Neuronal stem cell (in vitro differentiated cells): ENCODE measurements around the gene CD48.
"Not testable (repeated sequence)": the region's sequence is repeated elsewhere in the genome, so short reads cannot be mapped to it uniquely, and the experiment has no call there.

ENCODE experiments used
- DNase-seq: peaks from one replicate; pipeline ENCODE4 v3.0.0-alpha.2; 2013; ENCODE audit warnings: low spot score
- H2AFZ ChIP-seq: one replicate; pipeline ENCODE4 v1.6.1; 2013; ENCODE audit warnings: mild to moderate bottlenecking, low read length, inconsistent platforms
- H2AK5ac ChIP-seq: 2 replicates; pipeline ENCODE4 v1.6.1; 2013; ENCODE audit warnings: low read depth, mild to moderate bottlenecking, inconsistent platforms, low read length, moderate library complexity, mixed read lengths
- H2BK120ac ChIP-seq: 2 replicates; pipeline ENCODE4 v1.6.1; 2013; ENCODE audit warnings: low read depth, mild to moderate bottlenecking, inconsistent platforms, low read length, moderate library complexity, mixed read lengths
- H2BK12ac ChIP-seq: one replicate; pipeline ENCODE4 v1.6.1; 2013; ENCODE audit warnings: low read length, inconsistent platforms
- H2BK15ac ChIP-seq: 2 replicates; pipeline ENCODE4 v1.6.1; 2013; ENCODE audit warnings: mild to moderate bottlenecking, low read length, inconsistent platforms, mixed read lengths
- H2BK5ac ChIP-seq: one replicate; pipeline ENCODE4 v1.6.1; 2013; ENCODE audit warnings: inconsistent platforms, mild to moderate bottlenecking, low read length, moderate library complexity
- H3K14ac ChIP-seq: one replicate; pipeline ENCODE4 v1.6.1; 2013; ENCODE audit warnings: low read length, inconsistent platforms
- H3K18ac ChIP-seq: 2 replicates; pipeline ENCODE4 v1.6.1; 2013; ENCODE audit warnings: low read length, inconsistent platforms
- H3K23ac ChIP-seq: 2 replicates; pipeline ENCODE4 v1.6.1; 2013; ENCODE audit warnings: low read depth, mild to moderate bottlenecking, mixed read lengths, low read length, inconsistent platforms; ENCODE audit not compliant: poor library complexity
- H3K27ac ChIP-seq: replicated peaks from 3 replicates; pipeline ENCODE4 v1.5.1; 2013; ENCODE audit warnings: low read length, inconsistent platforms
- H3K27me3 ChIP-seq, 3 experiments: 2 replicates each; pipeline ENCODE4 v1.6.1; 2013; ENCODE audit warnings: low read length in 3 of 3, mild to moderate bottlenecking in 2 of 3, inconsistent platforms in 1 of 3, low read depth in 1 of 3, mixed read lengths in 1 of 3, moderate library complexity in 1 of 3; ENCODE audit not compliant: control insufficient read depth in 3 of 3, insufficient read depth in 3 of 3
- H3K36me3 ChIP-seq, 2 donors: replicated peaks in 1 of 2; 2 replicates each; pipeline ENCODE4 v1.6.1; 2013; ENCODE audit warnings: low read length in 2 of 2; ENCODE audit not compliant: control insufficient read depth in 2 of 2, insufficient read depth in 2 of 2
- H3K4ac ChIP-seq: 2 replicates; pipeline ENCODE4 v1.6.1; 2013; ENCODE audit warnings: inconsistent platforms, mild to moderate bottlenecking, low read length, moderate library complexity
- H3K4me1 ChIP-seq, 2 donors: 1 replicate in 1 of 2; 2 replicates in 1 of 2; pipeline ENCODE4 v1.6.1; 2013; ENCODE audit warnings: low read length in 2 of 2, low read depth in 1 of 2; ENCODE audit not compliant: control insufficient read depth in 2 of 2, insufficient read depth in 1 of 2
- H3K4me2 ChIP-seq: one replicate; pipeline ENCODE4 v1.6.1; 2013; ENCODE audit warnings: mild to moderate bottlenecking, low read length, inconsistent platforms; ENCODE audit not compliant: insufficient read depth, poor library complexity, severe bottlenecking
- H3K4me3 ChIP-seq, 2 donors: 2 replicates each; pipeline ENCODE4 v1.5.1; 2013; ENCODE audit warnings: low read length in 2 of 2, mild to moderate bottlenecking in 2 of 2, inconsistent platforms in 1 of 2, moderate library complexity in 1 of 2
- H3K79me1 ChIP-seq: one replicate; pipeline ENCODE4 v1.6.1; 2013; ENCODE audit warnings: low read depth, mild to moderate bottlenecking, inconsistent platforms, low read length, moderate library complexity
- H3K9ac ChIP-seq: one replicate; pipeline ENCODE4 v1.6.1; 2013; ENCODE audit warnings: mild to moderate bottlenecking, low read depth, low read length, inconsistent platforms; ENCODE audit not compliant: poor library complexity
- H3K9me3 ChIP-seq, 2 donors: replicated peaks in 1 of 2; 2 replicates each; pipeline versions ENCODE3 to v1.6.1; 2013; ENCODE audit warnings: low read length in 2 of 2, mild to moderate bottlenecking in 2 of 2, inconsistent platforms in 1 of 2, low read depth in 1 of 2, mixed read lengths in 1 of 2, moderate library complexity in 1 of 2; ENCODE audit not compliant: control insufficient read depth in 2 of 2, insufficient read depth in 1 of 2
- H4K8ac ChIP-seq: one replicate; pipeline ENCODE4 v1.6.1; 2013; ENCODE audit warnings: low read depth, mild to moderate bottlenecking, inconsistent platforms, low read length, moderate library complexity
- H4K91ac ChIP-seq: one replicate; pipeline ENCODE4 v1.6.1; 2013; ENCODE audit warnings: low read length, low read depth, mild to moderate bottlenecking, inconsistent platforms; ENCODE audit not compliant: poor library complexity
- WGBS, 2 donors: extraction: QIAGEN DNeasy Blood & Tissue Kit; methylation state at CpG; one replicate each; pipeline ENCODE4 v1.1.7; 2013; ENCODE audit warnings: missing lambda C conversion rate in 2 of 2, mixed read lengths in 1 of 2; ENCODE audit not compliant: insufficient read length in 2 of 2, insufficient replicate concordance in 1 of 2; ENCODE audit errors: extremely low coverage in 2 of 2; 5-methylcytosine and 5-hydroxymethylcytosine counted together

Gene CD48

GRCh38 chr1:160731564-160731963, 19.9 kb upstream of the CD48 start:
- H3K27me3 ChIP-seq, H4K8ac ChIP-seq, H4K91ac ChIP-seq, H3K27ac ChIP-seq, H3K4ac ChIP-seq, H3K23ac ChIP-seq, DNase-seq, H3K4me2 ChIP-seq, H3K9ac ChIP-seq, H2BK120ac ChIP-seq, H2AFZ ChIP-seq, H3K9me3 ChIP-seq, H3K79me1 ChIP-seq, H2AK5ac ChIP-seq, H3K18ac ChIP-seq, H3K14ac ChIP-seq, H3K36me3 ChIP-seq, H3K4me3 ChIP-seq, H2BK12ac ChIP-seq, H2BK5ac ChIP-seq, H3K4me1 ChIP-seq, H2BK15ac ChIP-seq: not testable (repeated sequence)
- no CpG with 5 or more reads among the region's 2 CpGs for WGBS, 2 donors

- Histone ChIP-seq H2BK12ac (no peak overlapping the region), H4K91ac (no peak overlapping the region), H3K23ac (no peak overlapping the region), H3K4ac (no peak overlapping the region), H3K14ac (no peak overlapping the region), H3K79me1 (no peaks in the 10 kb centered on the region), H3K18ac (no peak overlapping the region), H3K27me3 (peaks cover 0 to 4% (median 0%) of the 10 kb centered on the region in 3 experiments), H2BK120ac (no peak overlapping the region), H3K4me3 (no peak overlapping the region), H3K36me3 (no peaks in the 10 kb centered on the region), H4K8ac (no peak overlapping the region), H2BK15ac (no peak overlapping the region), H2AFZ (no peak overlapping the region), H2AK5ac (no peak overlapping the region), H3K27ac (no peak overlapping the region), H3K9ac (no peak overlapping the region), H3K9me3 (no peaks in the 10 kb centered on the region), H3K4me2 (no peak overlapping the region), H2BK5ac (no peak overlapping the region), H3K4me1 (peaks cover 0 to 2% of the 10 kb centered on the region in 2 donors)
- DNase-seq = no peak
Measured at GRCh38 chr1:160727316-160727640, 15.7 kb upstream of the CD48 start.

- DNase-seq = peak; percentile 73
- Histone ChIP-seq H3K4me3 (no peak overlapping the region), H2AFZ (no peak overlapping the region), H3K18ac (no peak overlapping the region), H3K4me2 (no peak overlapping the region), H4K8ac (no peak overlapping the region), H2BK5ac (no peak overlapping the region), H3K4ac (no peak overlapping the region), H3K27ac (no peak overlapping the region), H3K36me3 (no peaks in the 10 kb centered on the region), H3K9ac (no peak overlapping the region), H2BK120ac (no peak overlapping the region), H4K91ac (no peak overlapping the region), H3K9me3 (no peaks in the 10 kb centered on the region), H3K79me1 (no peaks in the 10 kb centered on the region), H2AK5ac (no peak overlapping the region), H3K14ac (no peak overlapping the region), H2BK15ac (no peak overlapping the region), H3K23ac (no peak overlapping the region), H3K4me1 (peaks cover 0 to 2% of the 10 kb centered on the region in 2 donors), H2BK12ac (no peak overlapping the region), H3K27me3 (peaks cover 0 to 4% (median 0%) of the 10 kb centered on the region in 3 experiments)
- WGBS, 2 donors = no CpG with 5 or more reads among the region's 8 CpGs
Measured at GRCh38 chr1:160726498-160727315, 15.1 kb upstream of the CD48 start.

- Histone ChIP-seq H3K79me1 (no peaks in the 10 kb centered on the region), H2BK12ac (no peak overlapping the region), H3K27ac (no peak overlapping the region), H3K36me3 (no peaks in the 10 kb centered on the region), H2BK120ac (no peak overlapping the region), H4K8ac (no peak overlapping the region), H3K18ac (no peak overlapping the region), H3K23ac (no peak overlapping the region), H3K9me3 (no peaks in the 10 kb centered on the region), H3K27me3 (peaks cover 0 to 4% (median 0%) of the 10 kb centered on the region in 3 experiments), H2BK15ac (no peak overlapping the region), H3K4ac (no peak overlapping the region), H4K91ac (no peak overlapping the region), H3K9ac (no peak overlapping the region), H2AFZ (no peak overlapping the region), H2AK5ac (no peak overlapping the region), H3K4me2 (no peak overlapping the region), H3K14ac (no peak overlapping the region), H3K4me1 (peaks cover 0 to 2% of the 10 kb centered on the region in 2 donors), H3K4me3 (no peak overlapping the region), H2BK5ac (no peak overlapping the region)
- no peak for DNase-seq
- no CpG with 5 or more reads among the region's 3 CpGs for WGBS, 2 donors
Measured at GRCh38 chr1:160726114-160726497, 14.5 kb upstream of the CD48 start.
